Hepatocyte (in vitro differentiated cells): Measurements from ENCODE around the gene RPP40.

ENCODE experiments used
- CTCF ChIP-seq: fragments of 200-600 bp; sonication (generic); IDR thresholded peaks from 2 replicates; pipeline ENCODE4 v1.5.1; 2016; ENCODE audit warnings: antibody characterized with exemption, mild to moderate bottlenecking; ENCODE audit not compliant: poor library complexity
- EZH2 ChIP-seq: fragments of 200-600 bp; sonication (generic); IDR thresholded peaks from 2 replicates; pipeline ENCODE4 v1.6.1; 2016; ENCODE audit warnings: antibody characterized with exemption, mild to moderate bottlenecking, borderline replicate concordance
- EZH2phosphoT487 ChIP-seq: fragments of 200-600 bp; sonication (generic); IDR thresholded peaks from one replicate; pipeline ENCODE4 v1.6.1; 2018; ENCODE audit warnings: antibody characterized with exemption, mild to moderate bottlenecking, low read depth, moderate library complexity; ENCODE audit not compliant: unreplicated experiment, severe bottlenecking

- TF ChIP-seq CTCF (no peak), EZH2phosphoT487 (no peak), EZH2 (no peak)
Observed at GRCh38 chr6:4987432-4987831, 16.4 kb downstream of the RPP40 start.
